Stimulated activated naive CD4-positive, alpha-beta T cell treated with Interleukin-2 at 50 U/mL for 16 hours (primary cell): Measurements from ENCODE around the gene IDH2.
"Not testable (repeated sequence)": the region's sequence is repeated elsewhere in the genome, so short reads cannot be mapped to it uniquely, and the experiment has no call there.

ENCODE experiments used
- DNase-seq: peaks from one replicate; lab custom pipeline; 2025; lab: John Stamatoyannopoulos, UW

Gene IDH2

GRCh38 chr15:90083954-90084607, 18.2 kb downstream of the IDH2 start:
- DNase-seq = no peak

DNA sequence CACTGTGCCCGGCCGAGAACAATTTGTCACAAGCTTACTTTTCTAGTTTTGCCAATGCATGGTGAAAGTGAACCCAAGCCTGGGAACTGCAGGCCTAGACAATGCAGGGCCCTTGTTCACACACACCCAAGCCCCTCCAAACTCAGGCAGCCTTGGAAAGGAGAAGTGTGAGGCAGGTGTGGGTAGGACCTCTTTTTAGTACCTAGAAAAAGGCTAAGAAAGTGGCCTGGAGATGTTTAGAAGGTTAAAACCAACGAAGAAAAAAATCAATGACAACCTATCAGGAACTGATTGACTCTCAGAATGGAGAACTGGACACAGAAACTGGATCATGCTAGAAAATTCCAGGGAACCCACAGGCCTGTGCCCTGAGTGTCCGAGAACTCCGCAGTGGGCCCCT, 18.8 kb downstream of the IDH2 start:
- DNase-seq = no peak

GRCh38 chr15:90082140-90082715, 20.0 kb downstream of the IDH2 start:
- no peak for DNase-seq

- DNase-seq = no peak
Measured at GRCh38 chr15:90080818-90081393, 21.4 kb downstream of the IDH2 start.

DNA sequence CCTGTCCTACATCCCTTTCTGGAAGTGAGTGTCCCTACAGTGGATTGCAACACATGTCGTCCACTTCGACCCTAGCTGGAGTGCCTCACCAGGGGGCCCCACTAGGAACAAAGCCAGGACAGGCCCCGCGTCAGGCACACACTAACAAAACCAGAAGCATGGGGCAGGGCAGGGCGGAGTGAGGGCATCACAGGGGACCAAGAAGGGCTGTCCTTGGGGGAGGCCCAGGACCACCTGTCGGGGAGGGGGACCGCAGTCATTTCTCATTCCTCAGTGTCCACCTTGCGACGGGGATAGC, 21.9 kb downstream of the IDH2 start:
- DNase-seq = no peak

GRCh38 chr15:90079619-90080457, 22.4 kb downstream of the IDH2 start:
- no peak for DNase-seq

DNA sequence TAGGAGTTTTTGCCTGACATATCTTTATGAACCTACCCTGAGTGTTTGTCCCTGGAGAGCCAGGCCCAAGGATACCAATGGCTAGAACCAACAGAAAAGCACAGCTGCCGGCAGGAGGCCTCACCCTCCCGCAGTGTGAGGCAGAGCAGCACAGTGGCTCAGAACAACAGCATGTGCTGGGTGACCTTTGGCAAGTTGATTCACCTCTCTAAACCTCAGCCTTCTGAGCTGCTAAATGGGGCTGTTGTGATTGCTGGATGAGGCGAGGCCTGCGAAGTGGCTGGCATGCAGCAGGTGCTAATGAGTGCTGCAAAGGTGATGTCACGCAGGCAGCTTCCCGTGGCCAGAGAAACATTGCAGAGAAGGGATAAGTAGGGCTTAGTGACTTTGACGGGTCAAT, 23.3 kb downstream of the IDH2 start:
- DNase-seq = no peak

GRCh38 chr15:90076716-90077115, 25.6 kb downstream of the IDH2 start:
- DNase-seq = no peak

GRCh38 chr15:90075420-90076289, 26.6 kb downstream of the IDH2 start:
- peak; percentile 29 for DNase-seq

DNA sequence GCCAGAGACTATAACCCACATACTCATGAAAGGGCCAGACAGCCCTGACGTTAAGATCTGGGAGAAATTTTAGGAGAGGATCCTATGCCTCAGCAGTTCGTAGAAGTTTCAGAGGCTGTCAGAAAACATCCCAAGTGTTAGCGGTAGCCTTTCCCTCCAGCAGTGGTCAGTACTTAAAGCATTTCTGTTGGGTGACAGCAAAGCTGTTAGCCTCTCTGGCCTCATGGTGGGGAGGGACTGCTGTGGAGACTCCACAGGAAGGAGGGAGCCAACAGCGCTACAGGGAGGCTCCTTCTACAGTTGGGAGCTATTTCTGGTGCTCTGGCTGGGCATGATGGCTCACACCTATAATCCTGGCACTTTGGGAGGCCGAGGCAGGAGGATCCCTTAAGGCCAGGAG, 27.4 kb downstream of the IDH2 start:
- no peak for DNase-seq

DNA sequence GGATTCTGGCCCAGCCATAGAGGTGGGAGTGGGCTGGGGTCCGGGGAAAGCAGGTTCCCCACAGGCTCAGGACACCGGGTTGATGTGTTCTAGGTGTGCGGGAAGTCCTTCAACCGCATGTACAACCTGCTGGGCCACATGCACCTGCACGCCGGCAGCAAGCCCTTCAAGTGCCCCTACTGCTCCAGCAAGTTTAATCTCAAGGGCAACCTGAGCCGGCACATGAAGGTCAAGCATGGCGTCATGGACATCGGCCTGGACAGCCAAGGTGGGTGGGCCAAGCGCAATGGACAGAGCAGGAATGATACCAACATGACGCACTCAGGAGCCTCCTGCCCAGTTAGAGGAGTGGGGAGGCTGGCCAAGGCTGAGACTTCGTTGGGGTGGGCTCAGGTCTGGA, 28.2 kb downstream of the IDH2 start:
- DNase-seq = no peak

DNA sequence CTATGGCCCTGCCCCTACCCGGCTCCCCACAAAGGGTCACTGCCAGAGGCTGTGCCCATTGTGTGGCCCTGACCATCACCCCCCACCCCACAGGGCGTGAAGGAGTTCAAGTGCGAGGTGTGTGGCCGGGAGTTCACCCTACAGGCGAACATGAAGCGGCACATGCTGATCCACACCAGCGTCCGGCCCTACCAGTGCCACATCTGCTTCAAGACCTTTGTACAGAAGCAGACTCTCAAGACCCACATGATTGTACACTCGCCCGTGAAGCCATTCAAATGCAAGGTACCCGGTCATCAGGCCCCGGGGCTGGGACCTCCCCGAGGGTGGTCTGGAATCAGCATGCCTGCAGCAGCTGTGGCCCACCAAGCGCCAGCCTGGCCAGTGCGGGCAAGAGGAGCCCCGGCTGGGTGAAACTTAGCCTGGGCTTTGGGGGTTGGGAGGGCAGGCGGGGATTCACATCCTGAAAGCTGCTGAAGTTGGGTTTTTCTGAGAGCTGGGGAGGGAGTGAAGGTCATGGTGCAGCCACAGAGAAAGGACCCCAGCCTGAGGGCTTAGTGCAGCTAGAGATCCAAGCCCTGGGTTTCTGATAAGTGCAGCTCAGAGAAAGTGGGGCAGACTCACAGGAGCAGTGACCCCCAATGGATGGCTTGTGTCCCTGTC, 29.2 kb downstream of the IDH2 start:
- DNase-seq = no peak

- DNase-seq = peak; percentile 66
Measured at GRCh38 chr15:90071220-90071807, 31.0 kb downstream of the IDH2 start.

DNA sequence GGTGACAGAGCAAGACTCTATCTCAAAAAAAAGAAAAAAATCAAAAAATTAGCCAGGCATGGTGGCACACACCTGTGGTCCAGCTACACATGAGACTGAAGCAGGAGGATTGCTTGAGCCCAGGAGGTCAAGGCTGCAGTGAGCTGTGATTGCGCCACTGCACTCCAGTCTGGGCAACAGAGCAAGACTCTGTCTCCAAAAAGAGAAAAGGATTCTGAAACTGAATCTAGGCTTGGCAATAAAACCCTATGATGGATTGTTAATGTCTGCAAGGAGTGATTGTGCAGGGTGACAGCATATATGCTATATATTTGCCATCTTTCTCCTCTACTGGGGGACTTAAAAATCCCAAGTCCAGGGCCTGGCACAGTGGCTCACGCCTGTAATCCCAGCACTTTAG, 31.6 kb downstream of the IDH2 start:
- DNase-seq = not testable (repeated sequence)

GRCh38 chr15:90067953-90068606, 34.2 kb downstream of the IDH2 start:
- DNase-seq = no peak

DNA sequence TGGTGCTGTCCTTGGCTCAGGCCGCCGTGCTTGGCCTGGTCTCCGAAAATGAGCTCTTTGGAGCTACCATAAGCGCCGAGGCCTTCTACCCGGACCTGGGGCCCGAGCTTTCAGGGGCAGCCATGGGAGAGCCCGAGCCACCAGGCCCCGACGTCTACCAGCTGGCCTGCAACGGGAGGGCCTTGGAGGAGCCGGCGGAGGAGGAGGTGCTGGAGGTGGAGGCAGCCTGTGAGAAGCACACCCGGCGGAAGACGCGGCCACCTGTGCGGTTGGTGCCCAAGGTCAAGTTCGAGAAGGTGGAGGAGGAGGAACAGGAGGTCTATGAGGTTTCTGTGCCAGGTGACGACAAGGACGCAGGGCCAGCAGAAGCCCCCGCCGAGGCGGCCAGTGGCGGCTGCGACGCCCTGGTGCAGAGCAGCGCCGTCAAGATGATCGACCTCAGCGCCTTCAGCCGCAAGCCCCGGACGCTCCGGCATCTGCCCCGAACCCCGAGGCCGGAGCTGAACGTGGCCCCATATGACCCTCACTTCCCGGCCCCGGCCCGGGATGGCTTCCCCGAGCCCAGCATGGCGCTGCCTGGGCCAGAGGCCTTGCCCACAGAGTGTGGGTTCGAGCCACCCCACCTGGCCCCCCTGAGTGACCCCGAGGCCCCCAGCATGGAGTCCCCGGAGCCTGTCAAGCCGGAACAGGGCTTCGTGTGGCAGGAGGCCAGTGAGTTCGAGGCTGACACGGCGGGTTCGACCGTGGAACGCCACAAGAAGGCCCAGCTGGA, 34.9 kb downstream of the IDH2 start:
- DNase-seq = no peak

DNA sequence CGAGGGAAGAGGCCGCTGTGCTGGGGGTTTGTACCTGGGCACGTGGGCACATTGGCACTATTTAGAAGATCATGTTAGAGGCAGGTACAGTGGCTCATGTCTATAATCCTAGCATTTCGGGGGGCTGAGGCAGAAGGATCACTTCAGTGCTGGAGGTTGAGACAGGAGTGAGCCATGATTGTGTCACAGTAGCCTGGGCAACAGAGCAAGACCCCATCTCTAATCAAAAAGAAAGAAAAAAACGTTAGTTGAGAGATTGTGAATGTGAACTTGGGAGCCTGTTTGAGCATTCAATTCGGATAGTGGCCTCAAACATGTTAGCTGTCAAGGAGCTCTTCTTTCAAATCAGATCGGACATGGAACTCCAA, 36.6 kb downstream of the IDH2 start:
- DNase-seq = no peak

- DNase-seq = no peak
Measured at GRCh38 chr15:90064911-90065681, 37.2 kb downstream of the IDH2 start.

- DNase-seq = no peak
Measured at GRCh38 chr15:90063770-90064247, 38.5 kb downstream of the IDH2 start.
